SK-N-MC (cell line): Measurements from ENCODE around the gene PSEN1.

Experiments used
- EZH2 ChIP-seq: fragments of 200-600 bp; sonication (generic); IDR thresholded peaks from one replicate; pipeline ENCODE4 v1.6.1; 2017; ENCODE audit warnings: antibody characterized with exemption
- FOXP2 ChIP-seq: optimal IDR thresholded peaks from 2 replicates; pipeline ENCODE3; 2011; ENCODE audit warnings: mild to moderate bottlenecking, moderate library complexity; ENCODE audit not compliant: insufficient read depth; ENCODE audit errors: extremely low read length, control extremely low read depth
- POLR2AphosphoS5 ChIP-seq: IDR thresholded peaks from 2 replicates; pipeline ENCODE4 v1.6.1; 2012; ENCODE audit warnings: mild to moderate bottlenecking, low read depth, low read length, borderline replicate concordance

DNA sequence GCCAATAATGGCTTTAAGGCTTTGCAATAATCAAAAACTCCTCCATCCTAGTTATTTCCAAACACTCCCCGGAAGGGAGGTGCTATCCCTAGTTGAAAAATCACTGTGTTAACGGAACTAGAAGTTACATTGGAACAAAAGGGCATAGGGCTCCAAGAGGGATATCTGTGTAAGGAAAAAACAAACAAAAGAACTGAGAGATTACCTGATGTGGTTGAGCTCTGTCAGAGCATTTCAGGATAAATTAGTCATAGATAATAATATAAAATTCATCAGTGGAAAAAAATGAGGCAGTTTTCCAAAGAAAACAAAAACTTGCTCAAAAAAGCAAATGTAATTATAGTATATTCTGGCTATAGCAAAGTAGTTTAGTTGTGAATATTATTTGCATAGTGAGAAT is 73.6 kb downstream of the PSEN1 start:
- no peak for TF ChIP-seq POLR2AphosphoS5
- TF ChIP-seq EZH2: no peak
- TF ChIP-seq FOXP2: no peak
